Esophagus squamous epithelium (tissue), 5 donors: ENCODE data around the gene ANTXR2. TPM values are rescaled to one million over a fixed set of nuclear protein-coding genes. Genes with fewer than 3 reads are reported as not detected.

ENCODE experiments used
- DNase-seq: peaks from one replicate; lab custom pipeline; 2025; lab: John Stamatoyannopoulos, UW
- H3K27ac ChIP-seq, 4 donors: fragments of 200-600 bp; sonication (generic); one replicate each; pipeline ENCODE4 v1.5.1; 2016 to 2019; ENCODE audit warnings: mild to moderate bottlenecking in 1 of 4
- H3K27me3 ChIP-seq, 4 donors: fragments of 200-600 bp; sonication (generic); 1 replicate in 3 of 4; 2 replicates in 1 of 4; pipeline versions ENCODE4 v1.5.1 to v1.6.0; 2017 to 2021; ENCODE audit warnings: antibody characterized with exemption in 1 of 4
- H3K36me3 ChIP-seq, 3 donors: fragments of 200-600 bp; sonication (generic); one replicate each; pipeline ENCODE4 v1.5.1; 2016 to 2019
- H3K4me1 ChIP-seq, 3 donors: fragments of 200-600 bp; sonication (generic); one replicate each; pipeline ENCODE4 v1.5.1; 2017 to 2019
- H3K4me3 ChIP-seq, 4 donors: fragments of 200-600 bp; sonication (generic); 1 replicate in 3 of 4; 2 replicates in 1 of 4; pipeline ENCODE4 v1.5.1; 2016 to 2019; ENCODE audit warnings: mild to moderate bottlenecking in 2 of 4, moderate library complexity in 1 of 4
- H3K9me3 ChIP-seq, 3 donors: fragments of 200-600 bp; sonication (generic); one replicate each; pipeline ENCODE4 v1.5.1; 2016 to 2019
- CTCF ChIP-seq, 6 experiments: fragments of 450-650 bp in 4 of 6; fragments of 200-600 bp in 2 of 6; sonication (generic) in 2 of 6; IDR thresholded peaks; one replicate each; pipeline ENCODE4 v1.5.1; 2016 to 2019; ENCODE audit warnings: antibody characterized with exemption in 6 of 6, mild to moderate bottlenecking in 4 of 6, moderate library complexity in 4 of 6
- POLR2A ChIP-seq, 4 donors: fragments of 450-650 bp; IDR thresholded peaks; one replicate each; pipeline ENCODE4 v1.6.1; 2017; ENCODE audit warnings: antibody characterized with exemption in 4 of 4, mild to moderate bottlenecking in 4 of 4, moderate library complexity in 3 of 4
- WGBS, 2 donors: methylation state at CpG; one replicate each; pipeline ENCODE4 v1.1.5; 2018; 5-methylcytosine and 5-hydroxymethylcytosine counted together
- intact Hi-C: fragments of 100-400 bp; cut with DNase I; formaldehyde crosslinking; loops from one replicate; pipeline ENCODE4 v1.15.0; 2022
- total RNA-seq, 4 donors: library from RNA; depleted of rRNA; stranded (reverse); fragments of >200 nt; gene quantifications; one replicate each; pipeline ENCODE4 v1.1.0, GENCODE V29; 2016
- donor health status: DM: yes; HTN: yes; CAD: no.

Gene ANTXR2
- total RNA-seq, 4 donors from 2014 or later, result 1.6 to 60.3 (median 21.5) TPM

GRCh38 chr4:80049813-80050534 is 23.1 kb downstream of the ANTXR2 start:
- H3K27me3 ChIP-seq, result no peaks in the 10 kb centered on the region
- H3K9me3 ChIP-seq, result no peaks in the 10 kb centered on the region
- no peak for TF ChIP-seq POLR2A (IDR thresholded peaks at IDR 0.05)
- TF ChIP-seq CTCF (IDR thresholded peaks at IDR 0.05), result no peak
- H3K36me3 ChIP-seq, result peaks cover 0 to 4% (median 0%) of the 10 kb centered on the region in 3 donors
- DNase-seq, result no peak
- H3K4me3 ChIP-seq, result no peak overlapping the region
- WGBS, 2 donors, result 67 to 76% methylated on average over 7 of the region's 7 CpGs
- peak overlapping the region in 3 of 4 donors; percentile 2 to 42 (median 30) for H3K27ac ChIP-seq
- H3K4me1 ChIP-seq, result peaks cover 0 to 29% (median 4%) of the 10 kb centered on the region in 3 donors
- intact Hi-C loops, result no loop called here

GRCh38 chr4:80049402-80049801 is 23.6 kb downstream of the ANTXR2 start:
- no peak for DNase-seq
- Histone ChIP-seq H3K4me1 (peaks cover 0 to 29% (median 4%) of the 10 kb centered on the region in 3 donors), H3K4me3 (no peak overlapping the region), H3K36me3 (peaks cover 0 to 4% (median 0%) of the 10 kb centered on the region in 3 donors), H3K9me3 (no peaks in the 10 kb centered on the region), H3K27ac (peak overlapping the region in 3 of 4 donors; percentile 2 to 42 (median 30)), H3K27me3 (no peaks in the 10 kb centered on the region)
- TF ChIP-seq POLR2A (IDR thresholded peaks at IDR 0.05) (no peak), CTCF (IDR thresholded peaks at IDR 0.05) (no peak)
- intact Hi-C loops, result no loop called here

GRCh38 chr4:80045786-80046185 is 27.2 kb downstream of the ANTXR2 start:
- intact Hi-C loops, result no loop called here

DNA sequence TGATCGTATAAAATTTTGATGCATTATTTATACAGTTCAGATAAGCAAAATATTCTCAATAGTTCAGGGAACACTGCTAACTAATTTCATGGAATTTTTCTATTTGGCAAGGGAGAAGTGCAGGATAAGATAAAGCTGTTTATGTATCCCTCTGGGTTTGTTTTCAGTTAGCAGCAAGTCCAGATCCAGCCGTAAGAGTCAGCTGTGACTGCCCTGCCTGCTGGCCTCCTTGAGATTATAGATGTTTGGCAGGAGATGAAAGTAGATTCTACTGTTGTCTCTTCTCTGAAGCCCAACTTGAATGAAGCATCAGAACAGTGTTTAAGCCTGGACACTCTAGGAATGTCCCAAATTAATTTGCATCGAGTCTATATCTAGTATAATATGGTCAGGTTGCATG is 29.5 kb downstream of the ANTXR2 start:
- Histone ChIP-seq H3K27me3 (no peaks in the 10 kb centered on the region), H3K4me3 (no peak overlapping the region), H3K36me3 (no peaks in the 10 kb centered on the region), H3K4me1 (peaks cover 0 to 25% (median 4%) of the 10 kb centered on the region in 3 donors), H3K27ac (peak overlapping the region in 3 of 4 donors; percentile 11 to 22 (median 20)), H3K9me3 (no peaks in the 10 kb centered on the region)
- TF ChIP-seq CTCF (IDR thresholded peaks at IDR 0.05) (no peak), POLR2A (IDR thresholded peaks at IDR 0.05) (no peak)
- no peak for DNase-seq
- intact Hi-C loops, result no loop called here
- 72 to 76% methylated on average over 3 of the region's 3 CpGs for WGBS, 2 donors

More at GRCh38 chr4:80045786-80046185, 27.2 kb downstream of the ANTXR2 start:
- Histone ChIP-seq H3K27ac (peak overlapping the region in 2 of 4 donors; percentile 33 to 56), H3K4me3 (no peak overlapping the region), H3K4me1 (peaks cover 0 to 35% (median 4%) of the 10 kb centered on the region in 3 donors), H3K36me3 (no peaks in the 10 kb centered on the region), H3K27me3 (no peaks in the 10 kb centered on the region), H3K9me3 (no peaks in the 10 kb centered on the region)
- no peak for TF ChIP-seq CTCF (IDR thresholded peaks at IDR 0.05)
- TF ChIP-seq POLR2A (IDR thresholded peaks at IDR 0.05), result no peak
- no peak for DNase-seq

DNA sequence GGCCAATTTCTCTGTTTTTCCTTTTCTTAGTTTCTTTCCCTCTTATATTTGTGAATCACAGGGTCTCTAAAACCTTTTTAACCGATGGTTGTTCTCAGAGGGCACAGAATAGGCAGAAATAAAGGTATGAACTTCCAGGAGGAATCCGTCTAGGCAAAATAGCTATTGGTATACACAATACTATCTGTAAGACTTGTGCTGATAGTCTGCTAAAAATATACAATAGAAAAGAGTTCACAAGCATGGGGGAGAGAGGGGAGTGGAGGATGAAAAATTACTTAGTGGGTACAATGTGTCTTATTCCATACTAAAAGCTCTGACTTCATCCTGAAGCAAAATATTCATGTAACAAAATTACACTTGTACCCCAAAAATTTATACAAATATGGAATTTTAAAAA is 30.2 kb downstream of the ANTXR2 start:
- no peak for TF ChIP-seq CTCF (IDR thresholded peaks at IDR 0.05)
- no peak for TF ChIP-seq POLR2A (IDR thresholded peaks at IDR 0.05)
- Histone ChIP-seq H3K27ac (peak overlapping the region in 2 of 4 donors; percentile 20 to 22), H3K4me3 (no peak overlapping the region), H3K9me3 (no peaks in the 10 kb centered on the region), H3K4me1 (peaks cover 0 to 30% (median 4%) of the 10 kb centered on the region in 3 donors), H3K36me3 (no peaks in the 10 kb centered on the region), H3K27me3 (no peaks in the 10 kb centered on the region)
- 78 to 85% methylated on average over 2 of the region's 2 CpGs for WGBS, 2 donors
- intact Hi-C loops, result no loop called here
- no peak for DNase-seq
